Measurements from ENCODE around the gene KCNG4. TPM values are rescaled to one million over a fixed set of nuclear protein-coding genes. Genes with fewer than 3 reads are reported as not detected.

Gene KCNG4
- total and polyA plus RNA-seq, 4 donors: not detected

DNA sequence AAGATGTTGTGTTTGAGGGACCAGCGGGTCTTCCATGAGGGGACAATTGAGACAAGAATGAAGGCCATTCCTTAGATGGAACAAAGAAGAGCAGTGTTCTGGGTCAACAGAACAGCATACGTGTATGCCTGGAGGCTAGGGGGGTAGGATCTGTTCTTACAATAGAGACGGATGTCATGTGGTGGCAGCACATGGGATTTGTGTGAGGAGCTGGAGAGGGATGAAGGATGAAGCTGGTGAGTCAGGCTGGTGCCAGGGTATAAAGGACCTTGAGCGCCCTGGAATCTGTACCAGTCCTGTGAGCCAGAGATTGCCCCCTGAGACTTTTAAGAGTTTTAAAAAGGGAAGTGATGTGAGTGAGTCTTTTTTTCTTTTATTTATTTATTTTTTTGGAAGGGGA, 32.1 kb upstream of the KCNG4 start:
- no peaks in the 10 kb centered on the region for H3K27me3 ChIP-seq (ENCODE audit: control insufficient read depth in 4 of 4, insufficient read depth in 4 of 4, low read length in 3 of 4)
- H3K9ac ChIP-seq (ENCODE audit: low read depth in 1 of 2, low read length in 2 of 2): no peak overlapping the region
- WGBS: 69% methylated on average over 4 of the region's 4 CpGs
- no peak overlapping the region for H3K4me3 ChIP-seq (ENCODE audit: low read depth in 1 of 3, low read length in 3 of 3)
- H3K4me1 ChIP-seq (ENCODE audit: control insufficient read depth in 4 of 4, insufficient read depth in 4 of 4, low read length in 3 of 4): peaks cover 0 to under 1% (median 0%) of the 10 kb centered on the region in 4 donors
- TF ChIP-seq HNF4G (IDR thresholded peaks at IDR 0.05) (no peak), HNF4A (conservative IDR thresholded peaks at IDR 0.05) (no peak), JUND (IDR thresholded peaks at IDR 0.05) (no peak)
- TF ChIP-seq, protein P1, sequence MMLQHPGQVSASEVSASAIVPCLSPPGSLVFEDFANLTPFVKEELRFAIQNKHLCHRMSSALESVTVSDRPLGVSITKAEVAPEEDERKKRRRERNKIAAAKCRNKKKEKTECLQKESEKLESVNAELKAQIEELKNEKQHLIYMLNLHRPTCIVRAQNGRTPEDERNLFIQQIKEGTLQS (IDR thresholded peaks at IDR 0.05): no peak
- no peak for DNase-seq (ENCODE audit: low spot score)
- H3K27ac ChIP-seq (ENCODE audit: low read depth in 1 of 2, low read length in 2 of 2): no peak overlapping the region
- no peaks in the 10 kb centered on the region for H3K36me3 ChIP-seq (ENCODE audit: control insufficient read depth in 4 of 4, insufficient read depth in 3 of 4, low read depth in 1 of 4, low read length in 3 of 4)
- no peaks in the 10 kb centered on the region for H3K9me3 ChIP-seq (ENCODE audit: control insufficient read depth in 4 of 4, low read length in 3 of 4)

DNA sequence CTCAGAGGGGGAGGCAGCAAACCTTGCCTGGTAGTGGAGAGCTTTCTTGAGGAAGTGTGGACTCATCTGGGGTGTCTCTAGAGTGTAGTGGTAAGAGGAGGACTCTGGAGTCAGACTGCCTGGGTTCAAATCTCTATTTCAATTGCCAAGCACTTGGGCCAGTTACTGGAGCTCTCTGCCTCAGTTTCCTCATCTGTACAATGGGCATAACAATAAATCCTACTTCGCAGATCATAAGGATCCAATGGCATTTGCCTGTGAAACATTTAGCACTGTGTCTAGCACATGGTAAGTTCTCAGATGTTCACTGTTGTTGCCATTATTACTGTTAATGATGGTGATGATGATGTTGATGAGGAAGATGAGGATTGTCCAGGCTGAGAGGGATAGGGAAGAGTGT, 31.2 kb upstream of the KCNG4 start:
- no peak overlapping the region for H3K4me3 ChIP-seq (ENCODE audit: low read depth in 1 of 3, low read length in 3 of 3)
- DNase-seq (ENCODE audit: low spot score): no peak
- H3K27ac ChIP-seq (ENCODE audit: low read depth in 1 of 2, low read length in 2 of 2): no peak overlapping the region
- TF ChIP-seq, protein P2, sequence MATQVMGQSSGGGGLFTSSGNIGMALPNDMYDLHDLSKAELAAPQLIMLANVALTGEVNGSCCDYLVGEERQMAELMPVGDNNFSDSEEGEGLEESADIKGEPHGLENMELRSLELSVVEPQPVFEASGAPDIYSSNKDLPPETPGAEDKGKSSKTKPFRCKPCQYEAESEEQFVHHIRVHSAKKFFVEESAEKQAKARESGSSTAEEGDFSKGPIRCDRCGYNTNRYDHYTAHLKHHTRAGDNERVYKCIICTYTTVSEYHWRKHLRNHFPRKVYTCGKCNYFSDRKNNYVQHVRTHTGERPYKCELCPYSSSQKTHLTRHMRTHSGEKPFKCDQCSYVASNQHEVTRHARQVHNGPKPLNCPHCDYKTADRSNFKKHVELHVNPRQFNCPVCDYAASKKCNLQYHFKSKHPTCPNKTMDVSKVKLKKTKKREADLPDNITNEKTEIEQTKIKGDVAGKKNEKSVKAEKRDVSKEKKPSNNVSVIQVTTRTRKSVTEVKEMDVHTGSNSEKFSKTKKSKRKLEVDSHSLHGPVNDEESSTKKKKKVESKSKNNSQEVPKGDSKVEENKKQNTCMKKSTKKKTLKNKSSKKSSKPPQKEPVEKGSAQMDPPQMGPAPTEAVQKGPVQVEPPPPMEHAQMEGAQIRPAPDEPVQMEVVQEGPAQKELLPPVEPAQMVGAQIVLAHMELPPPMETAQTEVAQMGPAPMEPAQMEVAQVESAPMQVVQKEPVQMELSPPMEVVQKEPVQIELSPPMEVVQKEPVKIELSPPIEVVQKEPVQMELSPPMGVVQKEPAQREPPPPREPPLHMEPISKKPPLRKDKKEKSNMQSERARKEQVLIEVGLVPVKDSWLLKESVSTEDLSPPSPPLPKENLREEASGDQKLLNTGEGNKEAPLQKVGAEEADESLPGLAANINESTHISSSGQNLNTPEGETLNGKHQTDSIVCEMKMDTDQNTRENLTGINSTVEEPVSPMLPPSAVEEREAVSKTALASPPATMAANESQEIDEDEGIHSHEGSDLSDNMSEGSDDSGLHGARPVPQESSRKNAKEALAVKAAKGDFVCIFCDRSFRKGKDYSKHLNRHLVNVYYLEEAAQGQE (IDR thresholded peaks at IDR 0.05): no peak
- TF ChIP-seq GABPA (IDR thresholded peaks at IDR 0.05 in 1 of 2, conservative IDR thresholded peaks at IDR 0.05 in 1 of 2): no peak
- TF ChIP-seq, protein P1 (IDR thresholded peaks at IDR 0.05): no peak
- TF ChIP-seq, protein P3, sequence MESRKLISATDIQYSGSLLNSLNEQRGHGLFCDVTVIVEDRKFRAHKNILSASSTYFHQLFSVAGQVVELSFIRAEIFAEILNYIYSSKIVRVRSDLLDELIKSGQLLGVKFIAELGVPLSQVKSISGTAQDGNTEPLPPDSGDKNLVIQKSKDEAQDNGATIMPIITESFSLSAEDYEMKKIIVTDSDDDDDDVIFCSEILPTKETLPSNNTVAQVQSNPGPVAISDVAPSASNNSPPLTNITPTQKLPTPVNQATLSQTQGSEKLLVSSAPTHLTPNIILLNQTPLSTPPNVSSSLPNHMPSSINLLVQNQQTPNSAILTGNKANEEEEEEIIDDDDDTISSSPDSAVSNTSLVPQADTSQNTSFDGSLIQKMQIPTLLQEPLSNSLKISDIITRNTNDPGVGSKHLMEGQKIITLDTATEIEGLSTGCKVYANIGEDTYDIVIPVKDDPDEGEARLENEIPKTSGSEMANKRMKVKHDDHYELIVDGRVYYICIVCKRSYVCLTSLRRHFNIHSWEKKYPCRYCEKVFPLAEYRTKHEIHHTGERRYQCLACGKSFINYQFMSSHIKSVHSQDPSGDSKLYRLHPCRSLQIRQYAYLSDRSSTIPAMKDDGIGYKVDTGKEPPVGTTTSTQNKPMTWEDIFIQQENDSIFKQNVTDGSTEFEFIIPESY (IDR thresholded peaks at IDR 0.05): no peak
- H3K9ac ChIP-seq (ENCODE audit: low read depth in 1 of 2, low read length in 2 of 2): no peak overlapping the region
- H3K4me1 ChIP-seq (ENCODE audit: control insufficient read depth in 4 of 4, insufficient read depth in 4 of 4, low read length in 3 of 4): peaks cover 0 to 4% (median 0%) of the 10 kb centered on the region in 4 donors
- WGBS: 64% methylated on average over 1 of the region's 1 CpG
- H3K36me3 ChIP-seq (ENCODE audit: control insufficient read depth in 4 of 4, insufficient read depth in 3 of 4, low read depth in 1 of 4, low read length in 3 of 4): no peaks in the 10 kb centered on the region
- H3K27me3 ChIP-seq (ENCODE audit: control insufficient read depth in 4 of 4, insufficient read depth in 4 of 4, low read length in 3 of 4): no peaks in the 10 kb centered on the region
- H3K9me3 ChIP-seq (ENCODE audit: control insufficient read depth in 4 of 4, low read length in 3 of 4): no peaks in the 10 kb centered on the region

DNA sequence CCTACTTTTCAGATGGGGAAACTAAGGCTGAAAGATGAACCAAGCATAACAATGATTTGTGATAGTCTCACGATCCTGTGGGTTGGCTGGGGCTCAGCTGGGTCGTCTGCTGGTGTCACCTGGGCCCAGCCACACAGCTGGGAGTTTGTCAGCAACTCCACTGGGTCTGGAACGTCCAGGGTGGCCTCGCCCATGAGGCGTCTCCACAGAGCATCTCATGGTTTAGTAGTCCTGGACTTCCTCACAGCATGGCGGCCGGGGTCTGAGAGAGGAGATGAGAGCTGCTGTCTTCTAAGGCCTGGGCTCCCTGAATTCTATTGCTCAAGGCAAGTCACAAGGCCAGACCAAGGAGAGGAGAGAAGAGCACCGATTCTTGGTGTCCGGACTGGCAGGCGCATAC, 30.7 kb upstream of the KCNG4 start:
- H3K27me3 ChIP-seq (ENCODE audit: control insufficient read depth in 4 of 4, insufficient read depth in 4 of 4, low read length in 3 of 4): no peaks in the 10 kb centered on the region
- TF ChIP-seq, protein P3 (IDR thresholded peaks at IDR 0.05): no peak
- no peak for TF ChIP-seq FOXA2 (IDR thresholded peaks at IDR 0.05)
- TF ChIP-seq, protein P4, sequence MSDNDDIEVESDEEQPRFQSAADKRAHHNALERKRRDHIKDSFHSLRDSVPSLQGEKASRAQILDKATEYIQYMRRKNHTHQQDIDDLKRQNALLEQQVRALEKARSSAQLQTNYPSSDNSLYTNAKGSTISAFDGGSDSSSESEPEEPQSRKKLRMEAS (IDR thresholded peaks at IDR 0.05): no peak
- TF ChIP-seq YY1 (IDR thresholded peaks at IDR 0.05): no peak
- TF ChIP-seq GABPA (IDR thresholded peaks at IDR 0.05 in 1 of 2, conservative IDR thresholded peaks at IDR 0.05 in 1 of 2): no peak
- TF ChIP-seq, protein P1 (IDR thresholded peaks at IDR 0.05): no peak
- no peak for TF ChIP-seq NR2F2 (IDR thresholded peaks at IDR 0.05)
- TF ChIP-seq JUND (IDR thresholded peaks at IDR 0.05): no peak
- TF ChIP-seq FOXA1 (IDR thresholded peaks at IDR 0.05): no peak
- no peak for TF ChIP-seq SP1 (IDR thresholded peaks at IDR 0.05)
- TF ChIP-seq RXRA (IDR thresholded peaks at IDR 0.05): no peak
- TF ChIP-seq, protein P5, sequence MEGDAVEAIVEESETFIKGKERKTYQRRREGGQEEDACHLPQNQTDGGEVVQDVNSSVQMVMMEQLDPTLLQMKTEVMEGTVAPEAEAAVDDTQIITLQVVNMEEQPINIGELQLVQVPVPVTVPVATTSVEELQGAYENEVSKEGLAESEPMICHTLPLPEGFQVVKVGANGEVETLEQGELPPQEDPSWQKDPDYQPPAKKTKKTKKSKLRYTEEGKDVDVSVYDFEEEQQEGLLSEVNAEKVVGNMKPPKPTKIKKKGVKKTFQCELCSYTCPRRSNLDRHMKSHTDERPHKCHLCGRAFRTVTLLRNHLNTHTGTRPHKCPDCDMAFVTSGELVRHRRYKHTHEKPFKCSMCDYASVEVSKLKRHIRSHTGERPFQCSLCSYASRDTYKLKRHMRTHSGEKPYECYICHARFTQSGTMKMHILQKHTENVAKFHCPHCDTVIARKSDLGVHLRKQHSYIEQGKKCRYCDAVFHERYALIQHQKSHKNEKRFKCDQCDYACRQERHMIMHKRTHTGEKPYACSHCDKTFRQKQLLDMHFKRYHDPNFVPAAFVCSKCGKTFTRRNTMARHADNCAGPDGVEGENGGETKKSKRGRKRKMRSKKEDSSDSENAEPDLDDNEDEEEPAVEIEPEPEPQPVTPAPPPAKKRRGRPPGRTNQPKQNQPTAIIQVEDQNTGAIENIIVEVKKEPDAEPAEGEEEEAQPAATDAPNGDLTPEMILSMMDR (IDR thresholded peaks at IDR 0.05; ENCODE audit: low read depth, low read length, missing input control): no peak
- no peak for TF ChIP-seq EGR1 (IDR thresholded peaks at IDR 0.05; ENCODE audit: low read depth in 2 of 2)
- no peak for TF ChIP-seq TAF1 (conservative IDR thresholded peaks at IDR 0.05)
- 80% methylated on average over 10 of the region's 10 CpGs for WGBS
- H3K9me3 ChIP-seq (ENCODE audit: control insufficient read depth in 4 of 4, low read length in 3 of 4): no peaks in the 10 kb centered on the region
- H3K27ac ChIP-seq (ENCODE audit: low read depth in 1 of 2, low read length in 2 of 2): no peak overlapping the region
- no peak overlapping the region for H3K4me3 ChIP-seq (ENCODE audit: low read depth in 1 of 3, low read length in 3 of 3)
- peaks cover 0 to 4% (median 0%) of the 10 kb centered on the region in 4 donors for H3K4me1 ChIP-seq (ENCODE audit: control insufficient read depth in 4 of 4, insufficient read depth in 4 of 4, low read length in 3 of 4)
- DNase-seq (ENCODE audit: low spot score): no peak
- H3K36me3 ChIP-seq (ENCODE audit: control insufficient read depth in 4 of 4, insufficient read depth in 3 of 4, low read depth in 1 of 4, low read length in 3 of 4): no peaks in the 10 kb centered on the region
- H3K9ac ChIP-seq (ENCODE audit: low read depth in 1 of 2, low read length in 2 of 2): no peak overlapping the region

Data from liver (tissue), 9 donors.